SK-N-SH treated with all-trans-retinoic acid at 6 μM for 48 hours (cell line): Measurements from ENCODE around the gene PIEZO1.

Experiments
- TCF4 ChIP-seq: fragments of 250-450 bp; sonication (Bioruptor Pico); IDR thresholded peaks from 2 replicates; pipeline ENCODE4 v1.8.0; 2021; ENCODE audit warnings: mild to moderate bottlenecking, moderate library complexity, borderline replicate concordance
- ZFP3 ChIP-seq: fragments of 250-450 bp; sonication (Bioruptor Pico); IDR thresholded peaks from 2 replicates; pipeline ENCODE4 v1.5.0; 2020; ENCODE audit warnings: mild to moderate bottlenecking, moderate library complexity

DNA sequence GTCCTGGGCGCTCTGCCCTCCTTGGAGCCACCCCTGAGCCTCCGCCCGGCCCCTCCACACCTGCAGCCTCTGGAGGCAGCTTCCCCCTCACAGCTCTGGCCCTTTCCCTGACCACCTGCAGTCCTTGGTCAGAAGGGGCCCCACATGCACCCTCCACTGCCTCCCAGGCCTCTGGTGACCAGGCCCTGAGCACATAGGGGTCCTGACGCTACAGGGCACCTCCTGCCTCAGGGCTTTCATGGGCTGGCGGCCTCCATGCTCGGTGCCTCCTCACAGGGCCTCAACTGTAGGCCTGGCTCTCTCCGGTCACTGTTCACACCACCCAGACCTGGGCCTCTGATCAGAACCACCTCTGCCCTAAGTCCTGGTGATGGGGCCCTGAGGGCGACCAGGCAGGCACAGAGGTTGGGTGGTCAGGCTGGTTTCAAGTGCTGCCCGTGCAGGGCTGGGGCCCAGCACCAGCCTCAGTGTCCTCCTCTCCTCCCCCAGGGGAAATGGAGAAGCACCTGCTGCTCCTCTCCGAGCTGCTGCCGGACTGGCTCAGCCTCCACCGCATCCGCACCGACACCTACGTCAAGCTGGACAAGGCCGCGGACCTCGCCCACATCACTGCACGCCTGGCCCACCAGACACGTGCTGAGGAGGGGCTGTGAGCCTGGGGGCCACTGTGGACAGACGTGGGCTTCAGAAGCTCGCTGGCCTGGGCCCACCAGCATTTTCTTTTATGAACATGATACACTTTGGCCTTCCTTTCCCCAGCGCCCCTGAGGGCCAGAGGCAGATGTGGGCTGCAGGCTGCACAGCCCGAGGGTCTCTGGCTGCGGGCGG is 22.8 kb upstream of the PIEZO1 start:
- TF ChIP-seq ZFP3 (CRISPR knock-in tag), result no peak
- no peak for TF ChIP-seq TCF4
